Duodenal mucosa (tissue), 2 donors: ENCODE measurements around the gene IL4I1.

Experiments used
- H3K27ac ChIP-seq: one replicate; pipeline ENCODE4 v1.7.0; 2013; ENCODE audit warnings: low read depth, low read length
- H3K27me3 ChIP-seq, 2 donors: one replicate each; pipeline ENCODE4 v1.7.0; 2013; ENCODE audit warnings: low read length in 2 of 2, control low read depth in 1 of 2; ENCODE audit not compliant: insufficient read depth in 2 of 2, control insufficient read depth in 1 of 2
- H3K36me3 ChIP-seq, 2 donors: one replicate each; pipeline ENCODE4 v1.7.0; 2013; ENCODE audit warnings: low read length in 2 of 2, control low read depth in 1 of 2; ENCODE audit not compliant: insufficient read depth in 2 of 2, control insufficient read depth in 1 of 2
- H3K4me1 ChIP-seq, 2 donors: one replicate each; pipeline ENCODE4 v1.7.0; 2013; ENCODE audit warnings: low read length in 2 of 2, control low read depth in 1 of 2; ENCODE audit not compliant: insufficient read depth in 2 of 2, control insufficient read depth in 1 of 2
- H3K4me3 ChIP-seq, 2 donors: one replicate each; pipeline ENCODE4 v1.7.0; 2013; ENCODE audit warnings: low read length in 2 of 2, low read depth in 1 of 2
- H3K9ac ChIP-seq, 2 donors: one replicate each; pipeline ENCODE4 v1.7.0; 2013; ENCODE audit warnings: low read length in 2 of 2, low read depth in 1 of 2
- H3K9me3 ChIP-seq, 2 donors: one replicate each; pipeline ENCODE4 v1.7.0; 2013; ENCODE audit warnings: low read length in 2 of 2, control low read depth in 1 of 2; ENCODE audit not compliant: control insufficient read depth in 1 of 2

The IL4I1 gene

GRCh38 chr19:49872245-49873128, 24.2 kb downstream of the IL4I1 start:
- Histone ChIP-seq H3K27me3 (no peaks in the 10 kb centered on the region), H3K4me1 (peaks cover 23 to 37% of the 10 kb centered on the region in 2 donors), H3K36me3 (peaks cover 0 to 5% of the 10 kb centered on the region in 2 donors), H3K4me3 (no peak overlapping the region), H3K9me3 (no peaks in the 10 kb centered on the region), H3K9ac (no peak overlapping the region), H3K27ac (no peak overlapping the region)

GRCh38 chr19:49871349-49871985, 25.2 kb downstream of the IL4I1 start:
- H3K9me3 ChIP-seq = no peaks in the 10 kb centered on the region
- H3K27me3 ChIP-seq = no peaks in the 10 kb centered on the region
- H3K36me3 ChIP-seq = peaks cover 0 to 5% of the 10 kb centered on the region in 2 donors
- no peak overlapping the region for H3K4me3 ChIP-seq
- no peak overlapping the region for H3K9ac ChIP-seq
- H3K27ac ChIP-seq = no peak overlapping the region
- peaks cover 26 to 40% of the 10 kb centered on the region in 2 donors for H3K4me1 ChIP-seq

- Histone ChIP-seq H3K36me3 (peaks cover 0 to 5% of the 10 kb centered on the region in 2 donors), H3K9me3 (no peaks in the 10 kb centered on the region), H3K9ac (peak overlapping the region; percentile 89 to 98), H3K4me3 (peak overlapping the region; percentile 86 to 92), H3K27me3 (no peaks in the 10 kb centered on the region), H3K4me1 (peaks cover 33 to 43% of the 10 kb centered on the region in 2 donors), H3K27ac (peak overlapping the region; percentile 95)
These were observed 26.3 kb downstream of the IL4I1 start for GRCh38 chr19:49870309-49870901.

- Histone ChIP-seq H3K27ac (peak overlapping the region; percentile 95), H3K4me3 (peak overlapping the region; percentile 86 to 92), H3K9ac (peak overlapping the region; percentile 89 to 98), H3K27me3 (no peaks in the 10 kb centered on the region), H3K36me3 (peaks cover 2 to 8% of the 10 kb centered on the region in 2 donors), H3K4me1 (peaks cover 33 to 45% of the 10 kb centered on the region in 2 donors), H3K9me3 (no peaks in the 10 kb centered on the region)
These were observed 27.0 kb downstream of the IL4I1 start for GRCh38 chr19:49869484-49870308.

- peaks cover 34 to 45% of the 10 kb centered on the region in 2 donors for H3K4me1 ChIP-seq
- no peaks in the 10 kb centered on the region for H3K9me3 ChIP-seq
- peaks cover 8 to 9% of the 10 kb centered on the region in 2 donors for H3K36me3 ChIP-seq
- peak overlapping the region; percentile 50 to 60 for H3K4me3 ChIP-seq
- no peaks in the 10 kb centered on the region for H3K27me3 ChIP-seq
- H3K9ac ChIP-seq = peak overlapping the region; percentile 23 to 57
- peak overlapping the region; percentile 53 for H3K27ac ChIP-seq
These were observed 27.6 kb downstream of the IL4I1 start for GRCh38 chr19:49869009-49869483.

- Histone ChIP-seq H3K27ac (peak within 1 kb of the TSS; percentile 95), H3K9me3 (no peaks in the 10 kb centered on the region), H3K36me3 (peaks cover 13 to 21% of the 10 kb centered on the region in 2 donors), H3K4me1 (peaks cover 34 to 45% of the 10 kb centered on the region in 2 donors), H3K27me3 (no peaks in the 10 kb centered on the region), H3K9ac (peak within 1 kb of the TSS; percentile 68 to 78), H3K4me3 (peak within 1 kb of the TSS; percentile 69 to 97)
These were observed 29.5 kb downstream of the IL4I1 start, which contains the start of gene PNKP for GRCh38 chr19:49866933-49867782. Gene PNKP, minus strand, starts transcription at chr19:49867576. Its CDS starts 372 bp downstream, at chr19:49867204.

- H3K9ac ChIP-seq = no peak overlapping the region
- H3K4me1 ChIP-seq = peaks cover 22 to 31% of the 10 kb centered on the region in 2 donors
- no peaks in the 10 kb centered on the region for H3K27me3 ChIP-seq
- H3K9me3 ChIP-seq = no peaks in the 10 kb centered on the region
- peaks cover 19 to 33% of the 10 kb centered on the region in 2 donors for H3K36me3 ChIP-seq
- peak overlapping the region in 1 of 2 donors; percentile 17 for H3K4me3 ChIP-seq
- no peak overlapping the region for H3K27ac ChIP-seq
These were observed 31.8 kb downstream of the IL4I1 start for GRCh38 chr19:49864890-49865289.

GRCh38 chr19:49863935-49864320, 32.8 kb downstream of the IL4I1 start:
- H3K36me3 ChIP-seq = peaks cover 24 to 38% of the 10 kb centered on the region in 2 donors
- peaks cover 22 to 27% of the 10 kb centered on the region in 2 donors for H3K4me1 ChIP-seq

More at GRCh38 chr19:49863935-49864320, 32.8 kb downstream of the IL4I1 start:
- H3K9ac ChIP-seq = no peak overlapping the region
- H3K27ac ChIP-seq = no peak overlapping the region
- H3K27me3 ChIP-seq = no peaks in the 10 kb centered on the region
- no peak overlapping the region for H3K4me3 ChIP-seq
- H3K9me3 ChIP-seq = no peaks in the 10 kb centered on the region
